Panc1 (cell line): Measurements from ENCODE around the gene CDC42BPA. TPM values are rescaled to one million over a fixed set of nuclear protein-coding genes. Genes with fewer than 3 reads are reported as not detected.

ENCODE experiments used
- ATAC-seq: fragments of 200-7000 bp; cut with Tn5 transposase; 2 replicates; pipeline ENCODE4 v1.9.1; 2020; ENCODE audit warnings: mild to moderate bottlenecking, moderate library complexity
- BruUV-seq: library from RNA; stranded (reverse); fragments of 400-500 nt; replicated peaks from 2 replicates; lab custom pipeline; 2021; lab: Mats Ljungman, UMichigan
- CTCF ChIA-PET: fragments of 300-600 bp; sonication (Branson Sonifier 250); formaldehyde crosslinking; loops from one replicate; lab custom pipeline; 2022; ENCODE audit warnings: antibody characterized with exemption; lab: Charles Lee
- POLR2A ChIA-PET: fragments of 300-600 bp; sonication (Branson Sonifier 250); formaldehyde crosslinking; loops from one replicate; lab custom pipeline; 2022; ENCODE audit warnings: antibody characterized with exemption; lab: Charles Lee
- DNase-seq: peaks from one replicate; pipeline ENCODE4 v3.0.0-alpha.2; 2010; ENCODE audit warnings: low read depth, low spot score
- H3K27ac ChIP-seq: 2 replicates; pipeline ENCODE4 v1.5.1; 2011; ENCODE audit warnings: mild to moderate bottlenecking, low read length, inconsistent platforms
- H3K27me3 ChIP-seq: fragments of 200-500 bp; sonication (Bioruptor generic); 2 replicates; pipeline ENCODE4 v1.6.0; 2014; ENCODE audit warnings: low read length, inconsistent platforms; ENCODE audit not compliant: control insufficient read depth, insufficient read depth
- H3K36me3 ChIP-seq: fragments of 200-500 bp; sonication (Bioruptor generic); 2 replicates; pipeline ENCODE4 v1.5.1; 2014; ENCODE audit warnings: inconsistent platforms, mild to moderate bottlenecking, low read length, moderate library complexity; ENCODE audit not compliant: control insufficient read depth, insufficient read depth
- H3K4me1 ChIP-seq: 2 replicates; pipeline ENCODE4 v1.5.1; 2011; ENCODE audit warnings: inconsistent platforms, mild to moderate bottlenecking, low read length, moderate library complexity; ENCODE audit not compliant: control insufficient read depth, insufficient read depth
- H3K4me3 ChIP-seq, 2 experiments: 2 replicates each; pipeline ENCODE4 v1.5.1; 2011 to 2012; ENCODE audit warnings: low read depth in 2 of 2, low read length in 2 of 2, mild to moderate bottlenecking in 2 of 2, inconsistent platforms in 1 of 2, moderate library complexity in 1 of 2
- H3K9me3 ChIP-seq: fragments of 200-500 bp; sonication (Bioruptor generic); 2 replicates; pipeline ENCODE4 v1.5.1; 2014; ENCODE audit warnings: low read depth, mild to moderate bottlenecking, inconsistent platforms, low read length, moderate library complexity; ENCODE audit not compliant: control insufficient read depth, insufficient read depth
- CTCF ChIP-seq: fragments of 450-650 bp; IDR thresholded peaks from 2 replicates; pipeline ENCODE4 v1.5.1; 2017; ENCODE audit warnings: mild to moderate bottlenecking
- POLR2AphosphoS5 ChIP-seq: IDR thresholded peaks from 2 replicates; pipeline ENCODE4 v1.6.1; 2012; ENCODE audit warnings: mild to moderate bottlenecking, low read depth, low read length, moderate library complexity
- SIN3A ChIP-seq: IDR thresholded peaks from 2 replicates; pipeline ENCODE4 v1.6.1; 2012; ENCODE audit warnings: low read depth, mild to moderate bottlenecking, low read length, moderate library complexity, borderline replicate concordance; ENCODE audit not compliant: insufficient read depth
- TCF7L2 ChIP-seq: IDR thresholded peaks from 2 replicates; pipeline ENCODE4 v1.6.1; 2011; ENCODE audit warnings: mild to moderate bottlenecking, low read depth, low read length, inconsistent platforms
- in situ Hi-C: cut with HindIII; loops from 2 replicates; pipeline ENCODE4 v1.10.0; 2016; ENCODE audit warnings: low sequenced_read_pairs, low pct_unique_long_range_greater_than_20kb
- intact Hi-C: fragments of 100-400 bp; cut with micrococcal nuclease; formaldehyde crosslinking; loops from one replicate; pipeline ENCODE4 v1.10.0; 2022; ENCODE audit not compliant: unreplicated experiment
- total RNA-seq: library from RNA; stranded (reverse); gene quantifications from one replicate; pipeline ENCODE4 v1.2.1, GENCODE V29; 2021; ENCODE audit not compliant: unreplicated experiment
- TF ChIP-seq, protein P1 (sequence below), 2 experiments: IDR thresholded peaks; 2 replicates each; pipeline ENCODE4 v1.6.1; 2011 to 2012; ENCODE audit warnings: low read depth in 2 of 2, control low read depth in 1 of 2, low read length in 1 of 2, mild to moderate bottlenecking in 1 of 2, moderate library complexity in 1 of 2; ENCODE audit not compliant: insufficient read depth in 1 of 2

The CDC42BPA gene
- total RNA-seq, 1 experiment from 2014 or later: 32.8 TPM

DNA sequence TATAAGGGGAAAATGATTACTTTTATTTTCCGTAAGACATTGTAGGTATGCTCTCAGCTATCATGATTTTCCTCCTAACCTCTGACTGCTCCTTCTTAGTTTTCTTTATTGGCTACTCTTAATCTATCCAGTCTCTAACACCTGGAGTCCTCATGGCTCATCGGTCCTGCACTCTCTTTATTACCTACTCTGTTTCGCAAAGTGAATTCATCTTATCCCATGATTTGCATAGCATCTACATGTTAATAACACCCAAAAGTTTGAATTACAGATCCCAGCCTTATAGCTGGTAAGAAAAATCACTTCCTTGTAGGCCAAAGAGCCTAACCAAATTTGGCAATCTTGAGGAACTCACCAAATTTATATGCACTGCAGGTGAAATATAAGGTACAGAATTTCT lies 136.3 kb downstream of the CDC42BPA start:
- DNase-seq: no peak
- no peak overlapping the region for H3K27ac ChIP-seq
- in situ Hi-C loops: no loop called here
- ChIA-PET POLR2A (no interaction called here), CTCF (no interaction called here)
- no peaks in the 10 kb centered on the region for H3K9me3 ChIP-seq
- H3K36me3 ChIP-seq: no peaks in the 10 kb centered on the region
- BruUV-seq: no TSS peak
- H3K4me1 ChIP-seq: no peaks in the 10 kb centered on the region
- TF ChIP-seq SIN3A: no peak
- TF ChIP-seq, protein P1, sequence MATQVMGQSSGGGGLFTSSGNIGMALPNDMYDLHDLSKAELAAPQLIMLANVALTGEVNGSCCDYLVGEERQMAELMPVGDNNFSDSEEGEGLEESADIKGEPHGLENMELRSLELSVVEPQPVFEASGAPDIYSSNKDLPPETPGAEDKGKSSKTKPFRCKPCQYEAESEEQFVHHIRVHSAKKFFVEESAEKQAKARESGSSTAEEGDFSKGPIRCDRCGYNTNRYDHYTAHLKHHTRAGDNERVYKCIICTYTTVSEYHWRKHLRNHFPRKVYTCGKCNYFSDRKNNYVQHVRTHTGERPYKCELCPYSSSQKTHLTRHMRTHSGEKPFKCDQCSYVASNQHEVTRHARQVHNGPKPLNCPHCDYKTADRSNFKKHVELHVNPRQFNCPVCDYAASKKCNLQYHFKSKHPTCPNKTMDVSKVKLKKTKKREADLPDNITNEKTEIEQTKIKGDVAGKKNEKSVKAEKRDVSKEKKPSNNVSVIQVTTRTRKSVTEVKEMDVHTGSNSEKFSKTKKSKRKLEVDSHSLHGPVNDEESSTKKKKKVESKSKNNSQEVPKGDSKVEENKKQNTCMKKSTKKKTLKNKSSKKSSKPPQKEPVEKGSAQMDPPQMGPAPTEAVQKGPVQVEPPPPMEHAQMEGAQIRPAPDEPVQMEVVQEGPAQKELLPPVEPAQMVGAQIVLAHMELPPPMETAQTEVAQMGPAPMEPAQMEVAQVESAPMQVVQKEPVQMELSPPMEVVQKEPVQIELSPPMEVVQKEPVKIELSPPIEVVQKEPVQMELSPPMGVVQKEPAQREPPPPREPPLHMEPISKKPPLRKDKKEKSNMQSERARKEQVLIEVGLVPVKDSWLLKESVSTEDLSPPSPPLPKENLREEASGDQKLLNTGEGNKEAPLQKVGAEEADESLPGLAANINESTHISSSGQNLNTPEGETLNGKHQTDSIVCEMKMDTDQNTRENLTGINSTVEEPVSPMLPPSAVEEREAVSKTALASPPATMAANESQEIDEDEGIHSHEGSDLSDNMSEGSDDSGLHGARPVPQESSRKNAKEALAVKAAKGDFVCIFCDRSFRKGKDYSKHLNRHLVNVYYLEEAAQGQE (IDR thresholded peaks at IDR 0.05; ENCODE audit: insufficient read depth in 1 of 2, low read depth in 2 of 2, low read length in 1 of 2): no peak
- TF ChIP-seq POLR2AphosphoS5: no peak
- no peak for TF ChIP-seq TCF7L2
- no peak for TF ChIP-seq CTCF
- intact Hi-C loops: no loop called here
- H3K4me3 ChIP-seq: no peak overlapping the region
- H3K27me3 ChIP-seq: no peaks in the 10 kb centered on the region
- no peak for ATAC-seq

GRCh38 chr1:227175611-227176010 lies 142.7 kb downstream of the CDC42BPA start:
- DNase-seq: no peak
- intact Hi-C loops (no loop called here), in situ Hi-C loops (no loop called here)
- TF ChIP-seq CTCF (no peak), TCF7L2 (no peak), SIN3A (no peak), POLR2AphosphoS5 (no peak)
- TF ChIP-seq, protein P1 (IDR thresholded peaks at IDR 0.05; ENCODE audit: insufficient read depth in 1 of 2, low read depth in 2 of 2, low read length in 1 of 2): no peak
- POLR2A ChIA-PET: interaction anchor here (0.5 kb wide), 1 partner anchor 211 kb away, joined by 4 read pairs; no protein-coding TSS in a partner anchor
- no peak overlapping the region for H3K27ac ChIP-seq
- no peak for ATAC-seq
- no peaks in the 10 kb centered on the region for H3K4me1 ChIP-seq
- CTCF ChIA-PET: no interaction called here
- H3K36me3 ChIP-seq: no peaks in the 10 kb centered on the region; the same call in 1 of the 2 replicates
- BruUV-seq: no TSS peak
- no peaks in the 10 kb centered on the region for H3K27me3 ChIP-seq
- H3K4me3 ChIP-seq: no peak overlapping the region
- H3K9me3 ChIP-seq: no peaks in the 10 kb centered on the region
